ENCODE data around the gene ARHGAP4. TPM values are rescaled to one million over a fixed set of nuclear protein-coding genes. Genes with fewer than 3 reads are reported as not detected.

Gene ARHGAP4
- total and polyA plus RNA-seq, 2 of the 4 experiments (the other 2 are of a cell fraction) = 0.18 to 0.72 TPM

GRCh38 chrX:153935326-153935851 is 9.3 kb upstream of the ARHGAP4 start:
- no peak for DNase-seq
- no peak overlapping the region for H3K56ac ChIP-seq (ENCODE audit: extremely low read depth, insufficient read depth, low read length)
- 43% methylated on average over 14 of the region's 32 CpGs; no CpG with 5 or more reads in 1 of the 2 experiments for WGBS, 2 experiments (ENCODE audit: extremely low coverage in 2 of 2, insufficient read length in 1 of 2)
- in situ Hi-C loops (cut with MboI; ENCODE audit: low sequenced_read_pairs) = no loop called here
- no peak overlapping the region; the same call in 1 of the 2 replicates for H3K23ac ChIP-seq (ENCODE audit: low read depth, low read length)
- no peak overlapping the region for H4K91ac ChIP-seq (ENCODE audit: insufficient read depth, low read depth, low read length)
- no peaks in the 10 kb centered on the region for H3K9me1 ChIP-seq (ENCODE audit: insufficient read depth, low read length)
- POLR2A ChIA-PET (ENCODE audit: unreplicated experiment) = no interaction called here
- H2AFZ ChIP-seq (replicated peaks; ENCODE audit: low read length, poor library complexity) = peak overlapping the region; percentile 80
- TF ChIP-seq MXI1 (IDR thresholded peaks at IDR 0.05; ENCODE audit: borderline replicate concordance, low read depth, low read length) = peak; percentile 73; the same call in 1 of the 2 replicates
- no peak for TF ChIP-seq NFE2L2 (IDR thresholded peaks at IDR 0.05; ENCODE audit: low read depth, low read length)
- H2BK20ac ChIP-seq (ENCODE audit: low read depth, low read length) = no peak overlapping the region
- H3K27ac ChIP-seq (ENCODE audit: insufficient read depth, low read length) = no peak overlapping the region; the same call in 1 of the 2 replicates
- peak overlapping the region in 1 of 2 experiments; percentile 24; a peak in 1 of 4 replicates for H4K8ac ChIP-seq (ENCODE audit: low read depth in 2 of 2, low read length in 2 of 2)
- H3K27me3 ChIP-seq (ENCODE audit: control insufficient read depth, insufficient read depth, low read length) = peaks cover 3% of the 10 kb centered on the region; the same call in 1 of the 2 replicates
- BruUV-seq (replicated peaks) = no TSS peak
- no peak overlapping the region for H3K14ac ChIP-seq (replicated peaks; ENCODE audit: low read depth, low read length)
- no peak overlapping the region for H2AK5ac ChIP-seq (ENCODE audit: low read depth, low read length)
- H3K36me3 ChIP-seq (ENCODE audit: control insufficient read depth, insufficient read depth, low read length) = peaks cover 17% of the 10 kb centered on the region
- no peak overlapping the region for H2BK120ac ChIP-seq (ENCODE audit: low read depth, low read length)
- no peak overlapping the region for H2BK5ac ChIP-seq (ENCODE audit: low read depth, low read length, poor library complexity, severe bottlenecking)
- peak overlapping the region; percentile 88 for H3K4me2 ChIP-seq (ENCODE audit: low read depth, low read length)
- peak overlapping the region; percentile 44 for H2AK9ac ChIP-seq (replicated peaks; ENCODE audit: low read depth, low read length, poor library complexity)
- dilution Hi-C loops (cut with HindIII; ENCODE audit: low sequenced_read_pairs, unreplicated experiment) = no loop called here
- H3K4me3 ChIP-seq (ENCODE audit: insufficient read depth, low read depth, low read length) = peak overlapping the region; percentile 39
- H4K20me1 ChIP-seq (ENCODE audit: insufficient read depth, low read length) = peaks cover 20% of the 10 kb centered on the region
- H3K79me1 ChIP-seq (ENCODE audit: low read depth in 1 of 2, low read length in 2 of 2) = peaks cover 4 to 9% of the 10 kb centered on the region in 2 experiments; a peak in 2 of 4 replicates
- no peak overlapping the region for H4K5ac ChIP-seq (ENCODE audit: low read depth, low read length)
- peaks cover 2% of the 10 kb centered on the region; the same call in 1 of the 2 replicates for H3K4me1 ChIP-seq (ENCODE audit: control insufficient read depth, insufficient read depth, low read length)
- H3K9me3 ChIP-seq (ENCODE audit: control insufficient read depth, insufficient read depth, low read length) = no peaks in the 10 kb centered on the region
- H3K18ac ChIP-seq (ENCODE audit: low read depth, low read length) = no peak overlapping the region
- CTCF ChIA-PET = no interaction called here
- intact Hi-C loops (cut with micrococcal nuclease) = no loop called here
- no peak overlapping the region for H2BK15ac ChIP-seq (ENCODE audit: low read depth, low read length)
- no peak overlapping the region for H3K4ac ChIP-seq (ENCODE audit: low read depth, low read length)
- no peak for ATAC-seq (ENCODE audit: low read depth)
- H3K9ac ChIP-seq (ENCODE audit: low read depth, low read length) = peak overlapping the region; percentile 50

Data from IMR-90 (cell line).